Stimulated activated naive CD8-positive, alpha-beta T cell treated with anti-CD3 and anti-CD28 coated beads, Interleukin-15, amount 100 ng/mL, for 72 hours (primary cell): Measurements from ENCODE around the gene OLFML2B.

Experiments used
- ATAC-seq: fragments of 150-1000 bp; cut with Tn5 transposase; 2 replicates; pipeline ENCODE4 v1.10.0; 2021; ENCODE audit warnings: mild to moderate bottlenecking, moderate library complexity
- DNase-seq, 2 donors: peaks; one replicate each; pipeline ENCODE4 v3.0.0; 2021 to 2022
- H3K27ac Mint-ChIP-seq, 2 donors: one replicate each; pipeline ENCODE4 v1.8.0; 2022; ENCODE audit warnings: mild to moderate bottlenecking in 2 of 2, mixed read lengths in 2 of 2, moderate library complexity in 2 of 2
- H3K27me3 Mint-ChIP-seq: one replicate; pipeline ENCODE4 v1.8.0; 2022; ENCODE audit warnings: mixed read lengths
- H3K4me1 Mint-ChIP-seq: one replicate; pipeline ENCODE4 v1.8.0; 2022; ENCODE audit warnings: mild to moderate bottlenecking, mixed read lengths
- H3K4me3 Mint-ChIP-seq, 2 donors: one replicate each; pipeline ENCODE4 v1.8.0; 2022; ENCODE audit warnings: mild to moderate bottlenecking in 2 of 2, mixed read lengths in 2 of 2, moderate library complexity in 1 of 2
- H3K9me3 Mint-ChIP-seq, 2 donors: one replicate each; pipeline ENCODE4 v1.8.0; 2022; ENCODE audit warnings: mixed read lengths in 2 of 2

OLFML2B gene

DNA sequence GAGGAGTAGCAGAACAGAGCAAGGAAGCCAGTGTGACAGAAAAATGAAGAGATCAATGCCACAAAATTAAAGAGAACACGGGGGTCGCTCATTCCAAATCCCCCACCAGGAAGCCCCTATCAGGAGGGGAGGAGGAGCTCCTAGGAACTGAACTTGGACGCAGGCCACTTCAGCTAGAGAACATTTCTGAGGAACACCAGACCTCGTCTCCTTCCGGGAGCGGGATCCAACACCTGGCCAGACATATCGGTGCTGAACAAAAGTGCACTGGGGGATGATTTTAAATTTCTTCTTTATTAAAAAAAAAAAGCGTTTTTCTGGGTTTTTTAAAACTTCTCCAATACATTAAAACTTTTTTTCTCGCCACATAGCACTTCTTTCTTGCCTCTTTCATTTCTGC is 40.8 kb downstream of the OLFML2B start:
- H3K27ac Mint-ChIP-seq: no peak overlapping the region
- DNase-seq (no peak), ATAC-seq (no peak)

DNA sequence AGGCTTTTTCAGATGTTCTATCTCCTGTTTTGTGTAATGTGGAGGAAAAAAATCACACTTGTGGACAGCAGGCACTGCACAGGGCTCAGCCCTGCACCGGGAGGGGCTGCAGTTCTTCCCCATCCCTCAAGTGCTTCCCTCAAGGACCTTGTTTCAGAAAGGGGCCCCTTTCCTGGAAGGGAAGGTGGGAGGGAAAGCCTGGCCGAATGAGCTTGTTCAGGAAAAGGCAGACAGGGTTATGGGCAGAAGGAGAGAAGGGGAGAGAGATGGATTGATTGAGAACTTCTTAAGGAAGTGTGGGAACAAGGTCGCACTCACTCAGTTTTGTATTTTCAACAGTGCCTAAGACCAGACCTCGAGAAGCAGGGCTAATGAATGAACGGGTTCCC is 41.2 kb downstream of the OLFML2B start:
- DNase-seq (no peak), ATAC-seq (no peak)
- Mint-ChIP-seq H3K27ac (no peak overlapping the region), H3K4me3 (no peak overlapping the region), H3K9me3 (peaks cover 3 to 6% of the 10 kb centered on the region in 2 donors), H3K27me3 (no peaks in the 10 kb centered on the region), H3K4me1 (no peaks in the 10 kb centered on the region)

More for the DNA sequence above, 40.8 kb downstream of the OLFML2B start:
- Mint-ChIP-seq H3K27me3 (no peaks in the 10 kb centered on the region), H3K4me3 (no peak overlapping the region), H3K9me3 (peaks cover 3 to 10% of the 10 kb centered on the region in 2 donors), H3K4me1 (no peaks in the 10 kb centered on the region)

DNA sequence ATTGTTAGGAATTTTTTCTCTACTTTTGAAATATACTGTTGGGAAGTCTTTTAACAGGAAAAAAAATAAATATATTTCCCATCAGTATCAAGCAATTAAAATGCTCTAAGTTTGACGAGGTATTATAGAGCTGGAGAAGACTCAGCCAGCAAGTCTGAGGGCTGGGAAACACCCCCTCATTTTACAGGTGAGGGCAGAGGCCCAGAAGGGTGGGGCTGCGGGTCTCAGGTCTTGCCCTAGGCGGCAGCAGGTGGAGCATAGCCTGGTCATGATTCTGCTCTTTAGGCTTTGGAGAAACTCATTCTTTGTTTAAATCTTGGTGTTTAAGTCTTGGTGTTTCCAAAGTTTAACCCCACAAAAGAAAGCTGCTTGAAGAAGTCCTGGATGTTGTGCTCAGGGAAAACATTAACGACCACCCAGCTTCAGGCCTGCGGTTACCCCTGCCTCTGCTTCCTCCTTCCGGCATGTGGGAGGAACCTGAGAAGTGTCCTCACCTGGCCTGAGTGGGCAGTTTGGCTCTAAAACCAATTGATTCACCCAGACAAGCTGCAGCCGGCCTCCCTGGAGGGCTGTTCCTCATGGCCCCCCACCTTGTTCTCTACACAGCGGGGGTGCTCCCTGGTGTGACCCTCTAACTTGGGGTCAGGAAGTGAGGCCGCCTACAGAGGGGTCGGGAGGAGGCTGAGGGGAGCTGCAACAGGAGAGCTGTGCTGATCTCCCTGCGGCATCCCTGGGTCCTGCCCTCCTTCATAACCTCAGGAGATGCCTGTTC is 41.7 kb downstream of the OLFML2B start:
- Mint-ChIP-seq H3K9me3 (peaks cover 0 to under 1% of the 10 kb centered on the region in 2 donors), H3K4me3 (no peak overlapping the region), H3K27me3 (no peaks in the 10 kb centered on the region), H3K4me1 (no peaks in the 10 kb centered on the region), H3K27ac (no peak overlapping the region)
- no peak for DNase-seq
- no peak for ATAC-seq

DNA sequence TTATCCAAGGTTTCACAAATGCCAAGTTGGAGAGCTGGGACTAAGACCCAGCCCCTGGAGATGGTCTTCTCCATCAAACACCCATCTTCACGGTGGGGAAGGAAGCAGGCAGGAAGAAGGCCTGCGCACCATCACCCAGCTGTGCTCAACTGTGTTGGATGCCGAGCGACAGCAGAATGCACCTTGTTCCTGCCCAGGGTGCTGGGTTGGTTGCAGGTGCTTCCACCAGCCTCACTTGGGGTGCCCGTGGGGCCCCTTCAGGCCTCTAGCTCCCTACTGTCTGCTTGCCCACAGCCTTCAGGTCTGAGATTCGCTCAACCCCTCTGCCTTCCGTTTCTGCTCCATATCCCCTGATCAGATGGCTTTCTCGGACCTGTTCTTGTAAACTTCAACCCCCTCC is 42.5 kb downstream of the OLFML2B start:
- ATAC-seq (no peak), DNase-seq (no peak)
- no peak overlapping the region for H3K4me3 Mint-ChIP-seq
- no peak overlapping the region for H3K27ac Mint-ChIP-seq
- no peaks in the 10 kb centered on the region for H3K27me3 Mint-ChIP-seq
- H3K4me1 Mint-ChIP-seq: no peaks in the 10 kb centered on the region
- H3K9me3 Mint-ChIP-seq: no peaks in the 10 kb centered on the region

DNA sequence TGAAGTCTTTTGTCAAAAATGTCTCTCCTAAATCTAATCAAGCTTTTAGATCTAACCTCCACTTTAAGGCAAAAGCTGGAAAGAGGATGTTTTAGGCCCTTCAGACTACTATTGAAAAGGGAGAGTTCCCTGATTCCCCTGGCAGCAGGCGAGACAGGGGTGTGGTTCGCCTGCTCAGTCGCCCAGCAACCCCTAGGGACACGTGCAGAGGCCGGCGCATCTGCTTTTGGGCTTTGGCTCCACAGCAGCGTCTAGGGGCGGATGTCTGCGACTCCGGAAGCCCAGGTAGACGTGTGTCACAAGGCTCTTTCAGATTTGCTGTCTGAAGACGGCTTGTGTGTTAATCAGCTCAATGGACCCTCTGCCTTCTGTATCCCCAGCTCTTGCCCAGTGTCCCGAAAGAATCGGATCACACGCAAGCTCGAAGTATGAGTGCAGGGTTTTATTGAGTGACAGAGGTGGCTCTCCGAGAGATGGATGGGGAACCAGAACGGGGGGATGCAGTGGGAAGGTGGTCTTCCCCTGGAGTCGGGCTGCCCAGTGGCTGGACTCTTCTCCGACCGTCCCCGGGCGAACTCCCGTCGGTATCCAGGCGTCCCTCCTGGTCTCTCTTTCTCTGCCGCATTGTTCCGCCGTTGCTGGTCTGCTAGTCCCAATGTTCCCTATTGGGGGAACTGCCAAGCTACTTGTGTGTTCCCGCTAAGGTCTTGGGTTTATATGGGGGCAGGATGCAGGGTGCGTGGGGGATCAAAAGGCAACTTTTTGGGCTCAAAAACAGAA is 45.5 kb downstream of the OLFML2B start:
- ATAC-seq: no peak
- no peak for DNase-seq
- Mint-ChIP-seq H3K4me1 (no peaks in the 10 kb centered on the region), H3K4me3 (no peak overlapping the region), H3K27me3 (no peaks in the 10 kb centered on the region), H3K27ac (no peak overlapping the region), H3K9me3 (no peaks in the 10 kb centered on the region)

DNA sequence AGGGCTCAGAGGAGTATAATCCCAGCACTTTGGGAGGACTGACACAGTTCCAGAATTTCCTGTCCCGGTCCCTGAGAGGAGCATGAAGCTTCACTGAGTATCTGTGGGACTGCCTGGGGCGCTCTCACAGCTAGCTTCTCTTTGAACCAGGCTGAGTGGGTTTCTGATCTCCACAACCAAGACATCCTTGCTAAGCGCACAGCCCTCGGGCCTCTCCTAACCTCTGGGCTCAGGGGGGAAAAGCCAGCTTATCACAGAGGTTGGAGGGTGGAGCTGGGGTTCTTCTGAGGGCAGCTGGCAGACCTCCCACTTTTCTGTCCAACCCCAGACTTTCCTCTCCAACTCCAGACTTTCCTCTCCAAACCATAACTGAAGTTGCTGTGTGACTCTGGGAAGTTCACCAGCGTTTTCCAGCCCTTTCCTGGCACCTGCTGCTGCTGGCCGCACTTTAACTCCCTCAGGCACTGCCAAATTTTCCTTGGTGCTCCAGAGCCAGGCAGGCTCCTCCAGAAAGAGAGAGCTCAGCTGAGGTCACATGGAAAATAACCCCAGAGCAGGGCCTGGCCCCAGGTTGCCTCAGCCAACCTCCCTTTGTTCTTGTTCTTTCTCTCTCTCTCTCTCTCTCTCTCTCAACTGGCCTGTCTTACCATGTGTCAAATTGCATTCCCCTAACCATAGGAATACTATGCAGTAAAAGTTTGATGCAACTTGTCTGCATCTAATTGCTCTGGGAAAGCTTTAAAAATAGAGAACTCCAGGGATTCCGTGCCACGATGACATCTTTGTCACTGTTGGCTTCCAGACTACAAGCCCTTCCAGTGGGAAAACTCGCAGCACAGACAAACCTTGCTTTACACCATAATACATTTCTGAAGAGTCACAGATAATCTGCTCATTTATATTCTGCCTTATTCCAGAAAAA is 49.5 kb downstream of the OLFML2B start:
- peak overlapping the region in 1 of 2 donors; percentile 2 for H3K27ac Mint-ChIP-seq
- no peaks in the 10 kb centered on the region for H3K27me3 Mint-ChIP-seq

DNA sequence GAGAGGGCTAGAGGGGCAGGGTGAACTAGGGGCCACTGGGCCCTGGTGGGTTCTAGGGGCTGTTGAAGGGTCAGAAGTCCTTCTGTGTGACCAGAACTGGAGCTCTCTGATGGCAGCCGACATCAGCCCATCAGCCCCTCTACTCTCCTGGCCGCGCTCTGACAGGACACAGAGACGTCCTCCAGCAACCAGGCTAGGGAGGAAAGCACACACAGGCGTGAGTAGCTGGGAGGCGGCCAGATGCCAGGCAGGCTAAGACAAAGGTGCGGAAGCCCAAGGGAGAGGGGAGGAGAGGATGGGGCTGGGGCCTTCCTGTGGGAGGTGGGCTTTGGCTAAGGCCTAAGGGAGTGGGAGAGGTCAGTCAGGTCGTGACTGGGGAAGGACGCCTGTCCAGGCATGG is 50.8 kb downstream of the OLFML2B start:
- ATAC-seq (no peak), DNase-seq (no peak)
- H3K9me3 Mint-ChIP-seq: no peaks in the 10 kb centered on the region
- no peaks in the 10 kb centered on the region for H3K27me3 Mint-ChIP-seq
- no peak overlapping the region for H3K4me3 Mint-ChIP-seq
- H3K27ac Mint-ChIP-seq: peak overlapping the region in 1 of 2 donors; percentile 94
- peaks cover 17% of the 10 kb centered on the region for H3K4me1 Mint-ChIP-seq

More for the DNA sequence above, 49.5 kb downstream of the OLFML2B start:
- Mint-ChIP-seq H3K4me3 (no peak overlapping the region), H3K4me1 (peaks cover 17% of the 10 kb centered on the region), H3K9me3 (no peaks in the 10 kb centered on the region)
- DNase-seq (no peak), ATAC-seq (no peak)

DNA sequence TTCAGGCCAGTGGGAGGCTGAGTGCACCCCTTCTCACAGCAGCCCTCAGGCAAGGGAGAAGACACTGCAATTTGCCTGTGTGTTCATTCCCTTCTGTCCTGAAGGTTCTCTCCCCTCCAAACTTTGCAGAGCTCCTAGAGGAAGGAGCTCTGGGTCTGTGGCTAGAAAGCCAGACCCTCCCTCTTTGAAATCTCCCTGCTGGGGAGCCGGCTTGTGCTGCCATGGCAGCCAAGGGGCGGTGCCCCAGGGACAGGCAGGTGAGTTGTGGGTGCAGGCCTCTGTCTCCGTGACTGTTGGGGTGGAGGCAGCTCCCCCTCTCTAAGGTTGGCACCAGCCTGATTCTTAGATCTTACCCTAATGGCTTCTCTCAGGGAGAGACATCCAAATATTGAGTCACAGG is 53.0 kb downstream of the OLFML2B start:
- DNase-seq: no peak
- peak overlapping the region in 1 of 2 donors; percentile 91 for H3K27ac Mint-ChIP-seq
- no peak for ATAC-seq
- no peaks in the 10 kb centered on the region for H3K9me3 Mint-ChIP-seq
- no peaks in the 10 kb centered on the region for H3K27me3 Mint-ChIP-seq
- H3K4me1 Mint-ChIP-seq: peaks cover 17% of the 10 kb centered on the region
- H3K4me3 Mint-ChIP-seq: no peak overlapping the region

DNA sequence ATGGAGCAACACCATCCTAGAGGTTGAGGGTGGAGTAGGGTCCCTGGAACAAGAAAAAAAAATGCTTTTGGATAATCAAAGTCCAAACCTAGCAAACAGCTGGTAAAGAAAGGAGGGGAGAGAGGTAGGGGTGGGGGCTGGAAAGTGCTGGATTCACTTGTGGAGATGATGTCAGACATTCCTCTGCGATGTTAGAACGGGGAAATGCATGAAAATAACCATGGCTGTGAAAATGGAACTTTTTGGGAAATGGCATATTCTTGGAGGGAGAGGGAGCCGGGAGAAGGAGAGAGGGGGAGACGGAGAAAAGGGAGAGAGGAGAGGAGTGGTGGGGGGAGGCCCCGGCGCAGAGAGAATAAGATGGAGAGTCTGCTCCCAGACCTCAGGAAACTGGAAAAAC is 53.6 kb downstream of the OLFML2B start:
- no peaks in the 10 kb centered on the region for H3K27me3 Mint-ChIP-seq
- no peak for ATAC-seq
- peaks cover 17% of the 10 kb centered on the region for H3K4me1 Mint-ChIP-seq
- no peaks in the 10 kb centered on the region for H3K9me3 Mint-ChIP-seq
- no peak overlapping the region for H3K4me3 Mint-ChIP-seq
- DNase-seq: no peak
- peak overlapping the region in 1 of 2 donors; percentile 1 for H3K27ac Mint-ChIP-seq

DNA sequence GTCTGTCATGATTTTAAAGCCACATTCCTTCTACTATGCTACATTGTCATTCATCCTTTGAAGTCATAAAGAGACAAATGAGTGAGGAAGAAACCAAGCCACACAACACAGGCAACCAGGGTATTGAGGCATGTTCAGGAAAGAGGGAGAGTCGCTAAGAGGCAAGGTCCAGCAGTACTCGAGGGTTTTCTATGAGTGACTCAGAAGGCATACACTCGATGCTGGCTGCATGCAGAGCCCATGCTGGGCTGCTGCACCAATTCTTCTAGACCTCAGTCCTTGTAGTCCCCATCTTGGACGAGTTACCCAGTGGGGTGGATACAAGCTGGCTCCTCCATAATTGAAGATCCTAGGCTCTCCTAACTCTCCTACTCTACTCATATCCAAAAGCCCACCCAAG is 57.6 kb downstream of the OLFML2B start:
- Mint-ChIP-seq H3K27me3 (no peaks in the 10 kb centered on the region), H3K27ac (peak overlapping the region in 1 of 2 donors; percentile 17), H3K9me3 (no peaks in the 10 kb centered on the region), H3K4me3 (no peak overlapping the region), H3K4me1 (peaks cover 38% of the 10 kb centered on the region)
- DNase-seq: no peak
- no peak for ATAC-seq

DNA sequence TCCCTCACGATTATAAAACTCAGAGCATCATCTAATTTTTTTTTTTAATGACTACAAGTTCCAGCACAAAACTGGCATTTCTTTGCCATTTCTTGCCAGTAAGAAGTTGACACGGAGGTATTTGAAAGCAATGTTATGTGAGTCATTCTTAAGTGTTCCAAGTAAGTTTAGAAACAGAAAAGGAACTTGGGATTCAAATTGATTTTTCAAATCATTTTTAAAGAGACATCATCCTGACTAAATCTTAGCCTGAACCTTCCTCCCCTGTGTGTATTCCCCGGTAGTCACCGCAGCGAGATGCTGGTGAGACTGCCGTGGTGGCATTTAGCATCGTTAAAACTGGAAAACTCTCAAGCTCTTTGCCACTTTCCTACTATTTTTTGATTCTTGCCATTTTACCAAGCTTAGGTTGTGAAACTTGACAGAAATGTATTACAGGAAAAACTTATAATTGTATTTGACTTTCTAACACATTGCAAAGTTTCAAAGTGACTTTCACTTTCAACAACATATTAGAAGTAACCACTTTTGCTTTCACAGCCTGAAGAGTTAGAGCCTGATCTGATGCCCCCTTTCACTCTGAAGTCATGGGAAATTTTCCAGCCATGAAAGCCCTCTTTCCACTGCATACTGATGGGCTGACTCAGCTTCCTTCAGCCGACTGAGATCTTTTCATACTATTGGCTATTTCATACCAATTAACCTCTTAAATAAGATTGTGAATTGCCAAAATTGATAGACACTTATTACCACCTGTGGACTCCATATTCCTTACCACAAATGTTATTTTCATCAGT is 61.4 kb downstream of the OLFML2B start:
- peaks cover 52% of the 10 kb centered on the region for H3K4me1 Mint-ChIP-seq
- H3K4me3 Mint-ChIP-seq: peak overlapping the region; percentile 74 to 84
- no peaks in the 10 kb centered on the region for H3K27me3 Mint-ChIP-seq
- peak; percentile 54 to 74 for DNase-seq
- H3K9me3 Mint-ChIP-seq: no peaks in the 10 kb centered on the region
- peak; percentile 100 for ATAC-seq
- H3K27ac Mint-ChIP-seq: peak overlapping the region; percentile 88 to 93

DNA sequence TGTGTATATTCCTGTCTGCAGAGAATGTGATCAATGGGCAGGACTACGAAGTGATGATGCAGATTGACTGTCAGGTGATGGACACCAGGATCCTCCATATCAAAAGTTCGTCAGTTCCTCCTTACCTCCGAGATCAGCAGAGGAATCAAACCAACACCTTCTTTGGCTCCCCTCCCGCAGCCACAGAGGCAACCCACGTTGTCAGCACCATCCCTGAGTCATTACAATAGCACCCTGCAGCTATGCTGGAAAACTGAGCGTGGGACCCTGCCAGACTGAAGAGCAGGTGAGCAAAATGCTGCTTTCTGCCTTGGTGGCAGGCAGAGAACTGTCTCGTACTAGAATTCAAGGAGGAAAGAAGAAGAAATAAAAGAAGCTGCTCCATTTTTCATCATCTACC is 65.2 kb downstream of the OLFML2B start:
- ATAC-seq (no peak), DNase-seq (no peak)
- Mint-ChIP-seq H3K27ac (no peak overlapping the region), H3K4me1 (peaks cover 68% of the 10 kb centered on the region), H3K4me3 (no peak overlapping the region), H3K9me3 (no peaks in the 10 kb centered on the region), H3K27me3 (no peaks in the 10 kb centered on the region)

DNA sequence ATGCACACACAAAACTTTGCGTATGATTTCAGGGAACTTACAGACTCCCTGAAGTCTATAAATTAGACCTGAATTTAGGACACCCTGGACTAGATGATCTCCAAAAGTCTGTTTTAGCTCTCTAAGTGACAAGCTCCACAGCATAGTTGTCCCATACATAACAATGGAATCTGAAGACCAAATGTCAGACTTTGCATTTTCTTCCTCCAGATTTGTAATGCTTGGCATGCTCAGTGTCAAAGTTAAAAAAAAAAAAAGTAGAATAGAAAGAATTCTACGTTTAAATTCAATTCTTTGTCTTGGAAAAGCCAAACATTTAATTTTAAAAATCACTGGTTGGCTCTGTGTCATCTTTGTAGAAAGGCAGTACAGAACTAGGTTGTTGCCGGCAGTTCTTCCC is 66.7 kb downstream of the OLFML2B start:
- no peaks in the 10 kb centered on the region for H3K9me3 Mint-ChIP-seq
- H3K4me3 Mint-ChIP-seq: no peak overlapping the region
- H3K27ac Mint-ChIP-seq: no peak overlapping the region
- DNase-seq: no peak
- peaks cover 64% of the 10 kb centered on the region for H3K4me1 Mint-ChIP-seq
- no peak for ATAC-seq
- no peaks in the 10 kb centered on the region for H3K27me3 Mint-ChIP-seq

DNA sequence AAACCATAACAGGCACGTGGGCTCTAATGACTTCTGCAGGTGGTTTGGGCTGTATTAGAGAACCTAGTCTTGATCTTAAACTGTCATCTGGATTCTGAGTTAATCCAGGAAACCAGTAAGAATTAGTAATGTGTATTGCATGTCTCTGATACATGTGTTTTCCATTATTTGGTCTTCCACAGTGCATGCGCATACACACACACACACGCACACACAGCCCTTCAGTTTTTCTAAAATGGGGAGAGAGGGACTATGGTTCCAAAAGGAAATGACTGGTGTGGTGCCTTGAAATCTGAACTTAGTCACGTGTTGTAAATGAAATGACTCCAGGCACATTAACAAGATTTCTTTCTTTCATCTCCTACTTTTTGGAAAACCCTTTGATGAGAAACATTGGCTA is 67.6 kb downstream of the OLFML2B start:
- ATAC-seq: no peak
- H3K27ac Mint-ChIP-seq: no peak overlapping the region
- peaks cover 57% of the 10 kb centered on the region for H3K4me1 Mint-ChIP-seq

DNA sequence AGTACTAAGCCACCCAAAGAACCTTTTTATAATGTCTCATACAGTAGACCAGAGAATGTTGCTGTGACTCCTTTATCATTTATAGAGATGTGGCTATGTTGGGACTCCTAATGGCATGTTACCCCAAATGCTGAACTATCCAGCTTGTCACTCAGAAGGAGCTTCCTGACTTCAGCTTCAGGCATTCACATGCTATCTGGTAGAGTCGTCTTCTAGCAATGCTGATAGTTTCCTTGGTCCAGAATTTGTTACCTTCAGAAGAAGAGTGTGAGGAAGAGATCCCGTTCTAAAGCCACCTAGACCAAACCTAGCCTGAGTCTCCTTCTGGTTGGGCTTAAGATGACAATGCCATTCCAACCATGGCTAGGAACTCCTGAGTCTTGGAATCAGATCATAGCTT is 68.1 kb downstream of the OLFML2B start:
- H3K4me1 Mint-ChIP-seq: peaks cover 53% of the 10 kb centered on the region
- no peak overlapping the region for H3K4me3 Mint-ChIP-seq
- DNase-seq (no peak), ATAC-seq (no peak)
- H3K27ac Mint-ChIP-seq: peak overlapping the region in 1 of 2 donors; percentile 58
- H3K9me3 Mint-ChIP-seq: no peaks in the 10 kb centered on the region
- no peaks in the 10 kb centered on the region for H3K27me3 Mint-ChIP-seq

More for the DNA sequence above, 67.6 kb downstream of the OLFML2B start:
- Mint-ChIP-seq H3K9me3 (no peaks in the 10 kb centered on the region), H3K27me3 (no peaks in the 10 kb centered on the region), H3K4me3 (no peak overlapping the region)
- no peak for DNase-seq
